Measurements from ENCODE around the gene SCT.

SCT gene

GRCh38 chr11:584287-584686, 42.7 kb downstream of the SCT start:
- no peak for TF ChIP-seq CTCF (IDR thresholded peaks at IDR 0.05; ENCODE audit: insufficient read depth, low read depth, low read length, missing control alignments)
- no peak for DNase-seq (ENCODE audit: low read depth)

DNA sequence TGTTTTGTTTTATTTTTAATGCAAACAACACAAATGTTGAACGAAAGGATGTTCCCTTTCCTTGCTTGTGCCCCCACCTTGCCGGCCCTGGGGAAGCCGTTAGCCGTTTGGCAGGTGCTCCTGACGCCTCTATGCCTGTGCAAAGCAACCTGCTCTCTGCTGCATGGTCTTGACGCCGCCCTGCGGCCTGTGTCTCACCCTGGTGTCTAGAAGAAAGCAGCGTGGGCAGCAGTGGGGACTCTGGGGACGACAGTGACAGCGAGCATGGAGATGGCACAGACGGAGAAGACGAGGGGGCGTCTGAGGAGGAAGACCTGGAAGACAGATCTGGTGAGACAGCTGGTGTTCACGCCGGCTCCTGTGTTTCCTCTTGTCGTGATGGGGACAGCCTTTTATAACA, 45.2 kb downstream of the SCT start:
- TF ChIP-seq CTCF (IDR thresholded peaks at IDR 0.05; ENCODE audit: insufficient read depth, low read depth, low read length, missing control alignments): no peak
- H3K4me3 ChIP-seq (ENCODE audit: low read length): no peak overlapping the region
- no peak for DNase-seq (ENCODE audit: low read depth)

More at GRCh38 chr11:584287-584686, 42.7 kb downstream of the SCT start:
- no peak overlapping the region for H3K4me3 ChIP-seq (ENCODE audit: low read length)

DNA sequence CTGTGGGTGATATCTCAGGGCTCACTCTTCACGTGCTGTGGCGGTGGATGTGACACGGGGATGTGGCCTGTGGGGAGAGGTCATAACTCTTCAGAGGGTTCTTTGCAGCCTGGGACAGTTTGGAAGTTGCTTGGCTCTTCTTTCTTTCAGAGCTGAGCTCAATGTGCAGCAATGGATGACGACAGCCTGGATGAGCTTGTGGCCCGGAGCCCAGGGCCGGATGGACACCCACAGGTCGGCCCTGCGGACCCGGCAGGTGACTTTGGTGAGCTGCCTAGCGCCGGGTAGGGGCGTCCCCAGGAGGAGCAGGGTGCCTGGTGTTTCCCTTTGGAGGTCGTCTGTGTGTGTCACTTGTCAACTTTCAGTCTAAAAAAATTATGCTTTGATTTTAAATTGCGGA, 45.6 kb downstream of the SCT start:
- DNase-seq (ENCODE audit: low read depth): no peak
- no peak for TF ChIP-seq CTCF (IDR thresholded peaks at IDR 0.05; ENCODE audit: insufficient read depth, low read depth, low read length, missing control alignments)
- no peak overlapping the region for H3K4me3 ChIP-seq (ENCODE audit: low read length)

- DNase-seq (ENCODE audit: low read depth): no peak
- no peak for TF ChIP-seq CTCF (IDR thresholded peaks at IDR 0.05; ENCODE audit: insufficient read depth, low read depth, low read length, missing control alignments)
- no peak overlapping the region for H3K4me3 ChIP-seq (ENCODE audit: low read length)
These were observed 47.0 kb downstream of the SCT start for GRCh38 chr11:579830-580601.

- H3K4me3 ChIP-seq (ENCODE audit: low read length): peak overlapping the region; percentile 93
- peak; percentile 62 for DNase-seq (ENCODE audit: low read depth)
- no peak for TF ChIP-seq CTCF (IDR thresholded peaks at IDR 0.05; ENCODE audit: insufficient read depth, low read depth, low read length, missing control alignments)
These were observed 48.5 kb downstream of the SCT start for GRCh38 chr11:578276-579035.

DNA sequence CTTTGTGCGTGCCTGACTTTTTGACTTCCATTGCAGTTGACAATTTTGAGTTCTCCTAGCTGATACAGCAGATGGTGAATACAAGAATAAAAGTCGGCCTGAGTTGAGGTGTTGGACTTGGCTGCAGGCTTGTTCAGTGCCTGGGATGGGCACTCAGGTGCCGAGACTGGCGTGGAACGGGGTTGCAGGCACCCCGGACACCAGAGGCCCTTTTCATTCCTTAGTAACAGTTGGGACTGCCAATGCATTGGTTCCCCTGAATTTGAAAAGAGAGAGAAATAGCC, 49.4 kb downstream of the SCT start:
- DNase-seq (ENCODE audit: low read depth): no peak
- no peak for TF ChIP-seq CTCF (IDR thresholded peaks at IDR 0.05; ENCODE audit: insufficient read depth, low read depth, low read length, missing control alignments)
- peak overlapping the region; percentile 93 for H3K4me3 ChIP-seq (ENCODE audit: low read length)

Measured in epithelial cell of esophagus (primary cell).